T-helper 1 cell treated with Interleukin-12 subunit alpha and Interleukin-12 subunit beta and Interleukin-4 antibody, amounts not matched to agents 30 ng/mL and 1 ng/mL, for 36 hours (primary cell): ENCODE data around the gene TIA1. TPM values are rescaled to one million over a fixed set of nuclear protein-coding genes. Genes with fewer than 3 reads are reported as not detected.
"Not testable (repeated sequence)": the region's sequence is repeated elsewhere in the genome, so short reads cannot be mapped to it uniquely, and the experiment has no call there.

ENCODE experiments used
- intact Hi-C: fragments of 100-400 bp; cut with micrococcal nuclease; formaldehyde crosslinking; loops from one replicate; pipeline ENCODE4 v1.15.1; 2024
- total RNA-seq: library from RNA; stranded (reverse); gene quantifications from 2 replicates; pipeline ENCODE4 v1.2.3, GENCODE V29; 2022

The TIA1 gene
- total RNA-seq, 1 donor from 2014 or later: 128 TPM

DNA sequence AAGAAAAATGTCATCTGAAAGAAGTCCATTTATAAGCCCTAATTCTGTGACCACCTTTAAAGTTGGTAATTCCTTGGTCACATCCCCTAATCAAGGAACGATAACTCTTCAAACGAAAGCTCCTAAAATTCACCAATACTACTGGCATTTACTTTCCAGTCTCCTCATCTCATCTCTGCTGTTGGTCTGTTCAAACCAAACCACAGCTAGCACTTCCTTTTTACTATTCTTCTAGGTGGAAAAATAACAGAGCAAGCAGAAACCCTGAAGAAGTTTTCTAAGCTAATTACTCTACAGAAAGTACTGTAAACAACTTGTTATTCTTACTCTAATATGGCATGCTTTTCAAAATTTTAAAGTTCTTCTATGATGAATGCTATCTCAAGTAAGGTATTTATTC lies 21.6 kb downstream of the TIA1 start:
- intact Hi-C loops: no loop called here

DNA sequence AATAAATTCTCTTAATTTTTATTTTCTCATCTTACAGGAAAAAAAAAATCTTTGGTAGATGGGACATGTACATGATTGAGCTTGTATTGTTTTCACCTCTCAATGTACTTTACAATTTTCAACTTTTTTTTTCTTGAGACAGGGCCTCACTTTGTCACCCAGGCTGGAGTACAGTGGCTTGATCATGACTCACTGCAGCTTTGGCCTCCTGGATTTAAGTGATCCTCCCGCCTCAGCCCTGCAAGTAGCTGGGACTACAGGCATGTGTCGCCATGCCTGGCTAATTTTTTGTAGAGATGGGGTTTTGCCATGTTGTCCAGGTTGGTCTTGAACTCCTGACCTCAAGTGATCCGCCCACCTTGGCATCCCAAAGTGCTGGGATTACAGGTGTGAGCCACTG lies 25.1 kb downstream of the TIA1 start:
- intact Hi-C loops: not testable (repeated sequence)

DNA sequence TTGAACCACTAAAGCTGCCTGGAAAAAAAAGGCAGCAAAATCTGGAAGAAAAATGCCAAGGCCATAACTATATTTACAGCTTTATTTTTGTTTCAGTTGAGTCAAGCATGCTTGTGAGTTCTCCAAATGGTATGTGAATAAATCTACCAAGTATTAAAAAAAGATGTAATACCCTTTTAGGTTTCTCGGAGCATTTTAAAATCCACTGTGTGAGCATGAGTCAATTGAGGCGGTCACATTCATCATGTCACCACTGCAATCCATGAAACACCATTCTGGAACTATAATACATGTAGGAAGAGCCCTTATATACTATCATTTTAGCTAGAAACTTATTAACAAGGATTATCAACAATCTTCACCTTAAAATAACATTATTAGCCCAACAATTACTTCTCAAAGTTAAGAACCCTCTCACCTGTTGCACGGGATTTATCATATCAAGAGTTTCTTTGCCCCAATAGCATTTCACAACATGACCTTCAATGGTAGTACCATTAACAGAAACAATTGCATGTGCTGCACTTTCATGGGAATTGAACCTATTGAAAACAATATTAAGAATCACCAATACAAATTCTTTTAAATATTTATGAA lies 33.4 kb downstream of the TIA1 start:
- intact Hi-C loops: no loop called here

DNA sequence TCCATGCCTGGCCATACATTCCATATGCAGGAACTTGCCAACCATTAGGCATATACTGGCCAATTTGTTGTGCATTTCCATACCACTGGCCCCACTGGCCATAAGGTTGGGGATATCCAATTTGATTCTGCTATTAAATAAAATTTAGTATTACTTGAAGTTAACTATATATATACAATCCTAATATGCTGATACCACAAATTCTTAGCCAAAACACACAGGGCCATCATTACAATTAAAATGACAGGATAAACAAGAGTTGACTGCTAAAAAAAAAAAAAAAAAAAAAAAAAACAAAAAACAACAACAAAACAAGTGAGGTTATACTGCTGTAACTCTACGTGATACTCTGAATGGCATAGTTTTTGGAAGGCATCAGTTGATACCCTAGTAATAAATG lies 34.1 kb downstream of the TIA1 start:
- intact Hi-C loops: no loop called here

GRCh38 chr2:70212298-70212932 lies 36.0 kb downstream of the TIA1 start:
- intact Hi-C loops: no loop called here

DNA sequence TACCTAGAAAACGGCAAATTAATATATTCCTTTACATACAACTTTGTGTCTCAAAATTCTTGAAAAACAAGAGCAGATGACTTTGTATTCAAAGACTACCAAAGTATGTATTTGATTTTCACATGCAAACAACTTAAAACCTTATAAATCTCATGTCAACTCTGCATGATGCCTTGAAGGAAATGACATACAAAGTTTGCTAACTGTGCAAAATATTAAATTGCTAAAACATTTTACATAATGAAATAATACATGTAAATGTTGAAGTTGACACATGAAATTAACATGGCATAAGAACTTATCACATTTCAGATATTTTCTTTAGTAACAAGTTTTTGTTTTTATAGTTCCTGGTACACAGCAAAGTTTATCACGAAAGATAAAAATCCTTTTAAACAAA lies 36.8 kb downstream of the TIA1 start:
- intact Hi-C loops: loop anchor here (2.0 kb wide), 1 partner anchor 21 kb away; the partner anchor contains the start of gene C2orf42

GRCh38 chr2:70204452-70204851 lies 44.0 kb downstream of the TIA1 start:
- intact Hi-C loops: no loop called here

GRCh38 chr2:70203086-70203485 lies 45.3 kb downstream of the TIA1 start:
- intact Hi-C loops: no loop called here

GRCh38 chr2:70202236-70202806 lies 46.1 kb downstream of the TIA1 start:
- intact Hi-C loops: no loop called here

GRCh38 chr2:70201831-70202230 lies 46.6 kb downstream of the TIA1 start:
- intact Hi-C loops: no loop called here

GRCh38 chr2:70201225-70201768 lies 47.1 kb downstream of the TIA1 start:
- intact Hi-C loops: no loop called here

- intact Hi-C loops: no loop called here
These were observed 49.0 kb downstream of the TIA1 start for GRCh38 chr2:70199320-70199864.

- intact Hi-C loops: no loop called here
These were observed 55.9 kb downstream of the TIA1 start for GRCh38 chr2:70192516-70192915.

- intact Hi-C loops: loop anchor here (1.0 to 2.0 kb wide), 10 partner anchors 20 to 1036 kb away; partner anchors contain the start of genes GFPT1, GMCL1, PAIP2B and PCYOX1
These were observed 57.1 kb downstream of the TIA1 start for GRCh38 chr2:70191244-70191735.

GRCh38 chr2:70190418-70191243 lies 57.8 kb downstream of the TIA1 start, which contains the start of gene C2orf42:
Gene C2orf42, minus strand, starts transcription at chr2:70191019. Its CDS starts 9,034 bp downstream, at chr2:70181985.
- intact Hi-C loops: loop anchor here (1.0 to 2.0 kb wide), 14 partner anchors 20 to 1036 kb away; partner anchors contain the start of genes GFPT1, GMCL1, PAIP2B and PCYOX1

DNA sequence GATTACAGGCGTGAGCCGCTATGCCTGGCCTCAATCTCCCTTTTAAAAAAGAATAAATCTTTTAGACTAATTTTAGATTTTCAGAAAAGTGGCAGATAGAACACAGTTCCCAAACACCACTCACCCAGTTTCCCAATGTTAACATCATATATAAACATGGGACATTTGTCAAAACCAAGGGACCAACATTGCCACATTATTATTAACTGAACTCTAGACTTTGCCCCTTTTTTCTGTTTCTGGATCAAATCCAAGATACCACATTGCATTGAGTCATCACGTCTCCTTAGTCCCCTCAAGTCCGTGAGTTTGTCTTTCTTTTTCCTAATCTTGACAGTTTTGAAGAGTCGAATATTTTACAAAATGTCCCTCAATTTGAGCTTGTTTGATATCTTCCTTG lies 60.0 kb downstream of the TIA1 start:
- intact Hi-C loops: no loop called here

DNA sequence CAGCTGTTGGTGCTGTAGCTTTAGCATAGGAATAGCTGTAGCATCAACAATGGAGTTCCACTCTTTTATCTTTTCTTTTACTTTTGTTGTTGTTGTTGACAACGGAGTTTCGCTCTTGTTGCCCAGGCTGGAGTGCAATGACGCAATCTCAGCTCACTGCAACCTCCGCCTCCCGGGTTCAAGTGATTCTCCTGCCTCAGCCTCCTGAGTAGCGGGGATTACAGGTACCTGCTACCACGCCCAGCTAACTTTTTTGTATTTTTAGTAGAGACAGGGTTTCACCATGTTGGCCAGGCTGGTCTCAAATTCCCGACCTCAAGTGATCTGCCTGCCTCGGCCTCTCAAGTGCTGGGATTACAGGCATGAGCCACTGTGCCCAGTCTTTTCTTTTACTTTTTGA lies 61.3 kb downstream of the TIA1 start:
- intact Hi-C loops: not testable (repeated sequence)

GRCh38 chr2:70182689-70183088 lies 65.7 kb downstream of the TIA1 start:
- intact Hi-C loops: no loop called here

GRCh38 chr2:70181363-70181956 lies 67.0 kb downstream of the TIA1 start:
- intact Hi-C loops: no loop called here

DNA sequence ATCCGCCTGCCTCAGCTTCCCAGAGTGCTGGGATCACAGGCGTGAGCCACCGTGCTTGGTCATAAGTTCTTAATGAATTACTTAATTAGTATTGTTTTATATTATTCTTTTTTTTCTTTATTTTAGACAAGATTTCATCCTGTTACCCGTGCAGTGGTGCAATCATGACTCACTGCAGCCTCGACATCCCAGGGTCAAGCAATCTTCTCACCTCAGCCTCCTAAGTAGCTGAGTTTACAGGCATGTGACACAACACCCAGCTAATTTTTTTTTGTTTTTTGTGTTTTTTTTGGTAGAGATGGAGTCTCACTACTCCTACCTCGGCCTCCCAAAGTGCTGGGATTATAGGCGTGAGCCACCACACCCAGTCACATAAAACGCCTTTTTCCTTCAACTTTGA lies 74.9 kb downstream of the TIA1 start:
- intact Hi-C loops: no loop called here
